Activated T-cell treated with anti-CD3 and anti-CD28 coated beads for 4 hours (primary cell): Measurements from ENCODE around the gene FLYWCH1.

Experiments
- DNase-seq: peaks from one replicate; pipeline ENCODE4 v3.0.0-alpha.2; 2020

Gene FLYWCH1

DNA sequence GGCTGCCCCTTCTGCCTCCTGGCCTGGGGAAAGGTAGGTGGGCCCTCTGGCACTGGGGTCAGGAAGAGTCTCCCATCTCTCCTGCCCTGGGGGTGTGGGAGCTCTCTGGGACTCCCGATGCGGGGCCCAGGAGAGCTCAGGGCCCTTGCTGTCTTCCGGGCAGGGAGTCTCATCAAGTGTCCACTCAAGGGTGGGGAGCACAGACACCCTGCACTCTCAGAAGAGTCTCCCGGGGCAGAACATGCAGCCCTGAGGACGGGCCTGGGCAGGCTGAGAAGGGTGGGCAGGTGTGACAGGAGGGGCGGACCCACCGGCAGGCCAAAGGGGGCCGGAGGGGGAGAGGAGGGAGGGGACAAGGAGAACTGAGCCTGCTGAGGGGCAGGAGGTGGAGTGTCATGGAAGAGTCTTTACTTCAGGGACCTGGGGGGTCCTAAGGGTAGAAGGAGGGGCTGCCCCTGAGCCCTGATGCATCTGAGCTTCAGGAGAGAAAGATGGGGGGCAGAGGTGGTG is 76.9 kb downstream of the FLYWCH1 start:
- no peak for DNase-seq

DNA sequence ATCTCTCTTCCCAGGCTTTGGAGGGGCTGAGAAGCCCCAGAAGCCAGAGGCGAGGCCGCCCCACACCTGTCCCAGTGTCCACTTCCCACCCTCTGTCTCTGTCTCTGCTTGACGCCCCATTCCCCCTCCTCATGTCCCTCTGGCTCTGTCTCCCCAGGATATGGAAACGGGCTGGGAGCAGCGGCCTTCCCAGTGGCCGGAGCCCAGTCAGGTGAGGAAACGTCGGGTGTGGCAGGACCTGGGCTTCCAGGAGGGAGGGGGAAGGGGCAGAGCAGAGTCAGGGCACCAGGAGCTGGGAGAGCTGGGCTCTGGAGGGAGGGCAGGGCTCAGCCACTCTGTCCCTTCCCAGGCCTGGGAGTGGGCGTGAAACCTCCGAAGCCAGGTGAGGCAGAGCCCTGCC is 79.2 kb downstream of the FLYWCH1 start:
- no peak for DNase-seq

DNA sequence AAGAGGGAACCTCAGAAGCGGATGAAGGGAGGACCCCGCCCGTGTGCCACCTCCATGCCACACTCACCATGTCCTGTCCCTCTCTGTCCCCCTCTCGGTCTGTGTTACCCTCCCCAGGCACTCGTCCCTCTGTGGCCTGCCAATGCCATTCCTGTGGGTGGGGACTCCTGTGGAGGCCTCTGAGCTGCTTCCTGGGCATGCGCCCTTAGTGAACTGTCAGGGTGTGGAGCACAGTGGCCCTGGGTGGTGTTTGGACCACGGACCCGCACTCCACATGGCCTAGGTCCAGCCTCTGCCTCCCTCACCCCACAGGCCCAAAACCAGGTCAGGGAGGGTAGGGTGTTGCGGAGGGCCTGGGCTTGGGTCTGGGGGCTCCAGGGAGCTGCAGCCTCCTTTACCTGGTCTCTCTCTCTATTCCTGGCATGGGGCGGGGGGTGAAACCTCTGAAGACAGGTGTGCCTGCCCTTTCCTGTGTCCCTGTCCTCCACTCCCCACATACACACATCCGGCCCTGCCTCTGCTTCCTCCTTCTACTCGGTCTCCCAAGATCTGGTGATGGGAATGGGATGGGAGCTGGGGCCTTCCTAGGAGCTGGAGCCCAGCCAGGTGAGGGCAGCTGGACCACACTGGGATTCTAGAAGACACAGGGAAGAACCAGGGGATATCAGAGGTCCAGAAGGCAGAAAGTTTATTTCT is 80.0 kb downstream of the FLYWCH1 start:
- DNase-seq, result no peak

DNA sequence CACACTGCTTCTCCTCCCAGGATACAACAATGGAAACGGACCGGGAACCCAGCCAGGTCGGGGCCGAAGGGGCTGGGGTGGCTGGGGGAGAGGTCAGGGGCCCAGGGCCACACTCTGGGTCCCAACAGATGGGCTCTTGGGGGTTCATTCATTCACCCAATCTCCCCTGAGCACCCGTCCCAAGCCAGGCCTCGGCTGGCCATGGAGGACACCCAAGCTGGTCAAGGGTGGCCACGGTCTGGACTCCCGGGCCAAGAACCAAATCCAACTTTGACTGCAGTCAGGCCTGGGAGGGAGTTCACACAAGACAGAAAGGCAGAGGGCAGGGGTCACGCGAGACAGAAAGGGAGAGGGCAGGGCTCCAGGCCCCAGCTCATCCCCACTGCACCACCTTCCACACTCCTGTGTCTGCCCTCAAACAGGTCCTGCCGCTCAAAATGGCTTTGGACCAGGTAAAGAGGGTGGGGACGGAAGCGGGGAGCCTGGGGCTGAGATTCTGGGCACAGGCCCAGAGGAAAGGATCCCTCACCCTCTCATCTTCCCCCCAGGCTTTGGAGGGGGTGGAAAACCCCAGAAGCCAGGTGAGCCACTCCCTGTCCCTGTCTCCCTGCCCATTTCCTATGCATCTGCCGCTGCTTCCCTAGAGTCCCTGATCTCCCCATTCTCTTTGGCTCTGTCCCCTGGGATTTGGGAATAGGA is 80.8 kb downstream of the FLYWCH1 start:
- no peak for DNase-seq

DNA sequence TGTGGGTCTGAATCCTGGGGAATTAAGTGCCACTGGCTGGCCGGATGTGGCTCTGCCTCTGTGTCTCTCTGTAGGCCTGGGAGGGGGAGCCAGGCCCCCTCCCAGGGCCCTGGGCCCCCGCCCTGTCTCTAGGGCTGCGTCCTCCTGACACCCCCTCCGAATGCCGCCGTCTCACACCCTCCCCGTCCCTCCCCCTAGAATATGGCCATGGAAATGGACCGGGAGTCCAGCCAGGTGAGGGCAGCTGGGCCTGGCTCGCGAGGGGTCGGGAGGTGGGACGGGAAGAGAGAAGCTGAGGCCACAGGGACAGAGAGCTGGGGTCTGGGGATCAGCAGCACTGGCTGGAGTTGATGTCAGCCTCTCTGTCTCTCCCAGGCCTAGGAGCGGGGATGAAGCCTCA is 84.6 kb downstream of the FLYWCH1 start:
- DNase-seq, result no peak

DNA sequence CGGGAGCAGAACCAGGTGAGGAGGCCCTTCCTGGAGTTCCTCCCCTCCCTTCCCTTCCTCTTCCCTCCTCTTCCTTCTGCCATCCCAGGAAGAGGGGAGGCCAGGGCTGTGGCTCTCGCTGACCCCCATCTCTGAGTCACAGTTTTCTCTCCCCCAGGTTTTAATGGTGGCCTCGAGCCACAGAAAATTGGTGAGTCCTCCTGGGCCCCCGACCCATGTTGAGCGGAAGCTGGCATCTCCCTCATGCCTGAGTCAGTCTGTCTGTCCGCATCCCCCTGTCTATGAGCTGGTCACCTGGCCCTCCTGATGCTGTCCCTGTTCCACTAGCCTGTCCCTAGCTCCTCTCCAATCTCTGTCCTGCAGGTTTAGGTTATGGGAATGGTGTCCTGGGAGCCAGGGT is 88.2 kb downstream of the FLYWCH1 start:
- no peak for DNase-seq

DNA sequence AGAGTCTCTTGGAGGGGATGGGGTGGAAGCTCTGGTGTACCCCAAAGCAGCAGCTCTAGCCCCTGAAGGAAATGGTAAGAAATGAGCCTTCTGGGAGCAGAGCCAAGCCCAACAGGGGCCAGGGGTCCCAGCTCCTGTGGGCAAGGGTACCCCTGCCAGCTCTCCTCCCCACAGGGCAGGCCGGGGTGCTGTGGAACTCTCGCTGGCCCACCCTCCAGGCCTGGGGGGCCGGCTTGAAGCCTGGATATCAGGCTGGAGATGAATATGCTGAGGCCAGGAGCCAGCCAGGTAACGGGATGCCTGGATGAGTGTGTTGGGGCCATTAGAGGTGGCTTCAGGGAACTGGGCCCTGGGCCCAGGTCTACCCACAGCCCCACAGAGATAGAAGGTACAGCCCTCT is 88.8 kb downstream of the FLYWCH1 start:
- no peak for DNase-seq
